Measurements from ENCODE around the gene UBB.
"Not testable (repeated sequence)": the region's sequence is repeated elsewhere in the genome, so short reads cannot be mapped to it uniquely, and the experiment has no call there.

UBB gene

GRCh38 chr17:16377941-16378341 lies 3.0 kb upstream of the UBB start:
- no peak for DNase-seq (ENCODE audit: low spot score)

- DNase-seq (ENCODE audit: low spot score) = no peak
Measured at GRCh38 chr17:16378636-16379282, 2.1 kb upstream of the UBB start.

GRCh38 chr17:16379654-16380053 lies 1.2 kb upstream of the UBB start:
- DNase-seq (ENCODE audit: low spot score) = no peak

- no peak for DNase-seq (ENCODE audit: low spot score)
Measured at GRCh38 chr17:16381496-16381820, 567 bp downstream of the UBB start.

GRCh38 chr17:16383216-16383615 lies 2.3 kb downstream of the UBB start:
- DNase-seq (ENCODE audit: low spot score) = no peak

GRCh38 chr17:16383772-16384287 lies 2.9 kb downstream of the UBB start:
- DNase-seq (ENCODE audit: low spot score) = no peak

GRCh38 chr17:16384557-16384956 lies 3.7 kb downstream of the UBB start:
- no peak for DNase-seq (ENCODE audit: low spot score)

GRCh38 chr17:16386126-16386507 lies 5.2 kb downstream of the UBB start:
- DNase-seq (ENCODE audit: low spot score) = not testable (repeated sequence)

GRCh38 chr17:16391451-16391850 lies 10.6 kb downstream of the UBB start:
- no peak for DNase-seq (ENCODE audit: low spot score)

GRCh38 chr17:16392491-16392890 lies 11.6 kb downstream of the UBB start:
- not testable (repeated sequence) for DNase-seq (ENCODE audit: low spot score)

GRCh38 chr17:16395887-16396286 lies 15.0 kb downstream of the UBB start:
- DNase-seq (ENCODE audit: low spot score) = not testable (repeated sequence)

GRCh38 chr17:16396693-16397092 lies 15.8 kb downstream of the UBB start:
- not testable (repeated sequence) for DNase-seq (ENCODE audit: low spot score)

GRCh38 chr17:16398270-16399267 lies 17.7 kb downstream of the UBB start:
- no peak for DNase-seq (ENCODE audit: low spot score)

- DNase-seq (ENCODE audit: low spot score) = not testable (repeated sequence)
Measured at GRCh38 chr17:16403847-16404246, 23.0 kb downstream of the UBB start.

- no peak for DNase-seq (ENCODE audit: low spot score)
Measured at GRCh38 chr17:16406742-16407674, 26.1 kb downstream of the UBB start.

- no peak for DNase-seq (ENCODE audit: low spot score)
Measured at GRCh38 chr17:16407911-16408588, 27.2 kb downstream of the UBB start.

GRCh38 chr17:16415031-16415924 lies 34.4 kb downstream of the UBB start, which contains the start of gene TRPV2:
Gene TRPV2, plus strand, starts transcription at chr17:16415571. Its CDS starts 2,098 bp downstream, at chr17:16417669.
- DNase-seq (ENCODE audit: low spot score) = peak; percentile 54

- DNase-seq (ENCODE audit: low spot score) = no peak
Measured at GRCh38 chr17:16417399-16417798, 36.5 kb downstream of the UBB start.

GRCh38 chr17:16417896-16418684 lies 37.2 kb downstream of the UBB start:
- no peak for DNase-seq (ENCODE audit: low spot score)

Data from CD4-positive, alpha-beta T cell treated with Interleukin-6 at 100 ng/mL for 8 hours (primary cell).